Measurements from ENCODE around the gene INSIG1.

DNA sequence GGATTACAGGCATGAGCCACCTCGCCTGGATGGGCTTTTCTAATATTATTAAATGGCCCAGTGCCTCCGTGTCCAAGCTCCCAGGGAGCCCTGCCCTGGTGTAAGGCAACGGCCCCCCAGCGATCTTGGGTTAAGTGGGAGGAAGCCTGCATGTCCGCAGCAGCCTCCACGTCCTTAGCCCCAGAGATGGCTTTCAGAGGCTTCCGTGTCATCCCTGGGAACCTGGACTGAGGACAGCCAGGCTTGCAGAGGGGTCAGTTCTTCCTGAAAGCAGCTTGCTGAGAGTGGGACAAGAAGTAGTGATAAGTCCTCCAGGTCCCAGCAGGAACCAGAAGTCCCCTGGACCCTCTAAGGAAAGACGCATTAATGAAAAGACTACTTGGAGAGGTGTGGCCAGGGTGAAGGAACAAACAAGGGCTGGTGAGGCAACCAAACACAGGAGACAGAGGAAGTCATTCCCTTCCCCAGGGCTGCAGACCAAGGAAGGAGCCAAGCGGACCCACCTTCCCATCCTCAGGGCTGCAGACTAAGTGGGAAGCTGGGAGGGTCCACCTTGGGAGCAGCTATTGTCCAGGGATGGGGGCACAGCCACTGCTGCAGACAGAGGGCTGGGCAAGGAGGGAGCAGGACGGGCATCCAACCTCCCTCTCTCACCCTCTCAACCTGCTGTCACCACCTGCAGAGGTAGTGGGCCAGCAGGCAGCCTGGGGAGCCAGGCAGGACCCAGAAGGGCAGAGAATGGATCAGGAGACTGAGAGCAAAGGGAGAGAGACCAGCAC lies 13.0 kb upstream of the INSIG1 start:
- TF ChIP-seq, protein P1, sequence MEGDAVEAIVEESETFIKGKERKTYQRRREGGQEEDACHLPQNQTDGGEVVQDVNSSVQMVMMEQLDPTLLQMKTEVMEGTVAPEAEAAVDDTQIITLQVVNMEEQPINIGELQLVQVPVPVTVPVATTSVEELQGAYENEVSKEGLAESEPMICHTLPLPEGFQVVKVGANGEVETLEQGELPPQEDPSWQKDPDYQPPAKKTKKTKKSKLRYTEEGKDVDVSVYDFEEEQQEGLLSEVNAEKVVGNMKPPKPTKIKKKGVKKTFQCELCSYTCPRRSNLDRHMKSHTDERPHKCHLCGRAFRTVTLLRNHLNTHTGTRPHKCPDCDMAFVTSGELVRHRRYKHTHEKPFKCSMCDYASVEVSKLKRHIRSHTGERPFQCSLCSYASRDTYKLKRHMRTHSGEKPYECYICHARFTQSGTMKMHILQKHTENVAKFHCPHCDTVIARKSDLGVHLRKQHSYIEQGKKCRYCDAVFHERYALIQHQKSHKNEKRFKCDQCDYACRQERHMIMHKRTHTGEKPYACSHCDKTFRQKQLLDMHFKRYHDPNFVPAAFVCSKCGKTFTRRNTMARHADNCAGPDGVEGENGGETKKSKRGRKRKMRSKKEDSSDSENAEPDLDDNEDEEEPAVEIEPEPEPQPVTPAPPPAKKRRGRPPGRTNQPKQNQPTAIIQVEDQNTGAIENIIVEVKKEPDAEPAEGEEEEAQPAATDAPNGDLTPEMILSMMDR (IDR thresholded peaks at IDR 0.05) = no peak
- TF ChIP-seq POLR2A (IDR thresholded peaks at IDR 0.05) (no peak), EP300 (IDR thresholded peaks at IDR 0.05; ENCODE audit: low read depth) (no peak), POLR2AphosphoS5 (IDR thresholded peaks at IDR 0.05) (no peak)

Measured in transverse colon (tissue), 4 donors.